Activated CD4-positive, alpha-beta T cell treated with anti-CD3 and anti-CD28 coated beads, Interleukin-10, Interleukin-2, amounts not matched to agents 100 ng/mL and 50 ng/mL, durations not matched to agents 16 hours and 8 hours (primary cell): Measurements from ENCODE around the gene SLC10A7.

Experiments
- DNase-seq: peaks from one replicate; pipeline ENCODE4 v3.0.0-alpha.2; 2020

Gene SLC10A7

GRCh38 chr4:146299607-146300006 lies 222.1 kb downstream of the SLC10A7 start:
- DNase-seq: no peak

DNA sequence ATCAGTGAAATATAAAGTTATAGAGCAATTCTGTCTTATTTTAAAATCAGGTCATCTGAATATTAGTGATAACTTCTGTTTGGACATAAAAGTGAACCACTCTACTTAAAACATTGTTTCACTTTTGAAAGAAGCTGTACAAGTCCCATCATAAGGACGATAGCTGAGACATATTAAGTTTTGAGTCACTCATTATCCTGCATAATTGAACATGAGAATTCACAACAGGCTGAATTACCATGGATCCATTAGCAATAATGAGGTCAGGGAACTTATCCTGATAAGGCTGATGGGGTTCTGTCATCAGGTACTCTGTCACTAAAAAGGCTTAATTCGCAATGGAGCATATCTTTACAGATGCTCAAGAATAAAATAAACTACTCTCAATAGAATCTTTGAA lies 227.0 kb downstream of the SLC10A7 start:
- no peak for DNase-seq

GRCh38 chr4:146292508-146292907 lies 229.2 kb downstream of the SLC10A7 start:
- no peak for DNase-seq

- no peak for DNase-seq
Observed at GRCh38 chr4:146291313-146291712, 230.4 kb downstream of the SLC10A7 start.

DNA sequence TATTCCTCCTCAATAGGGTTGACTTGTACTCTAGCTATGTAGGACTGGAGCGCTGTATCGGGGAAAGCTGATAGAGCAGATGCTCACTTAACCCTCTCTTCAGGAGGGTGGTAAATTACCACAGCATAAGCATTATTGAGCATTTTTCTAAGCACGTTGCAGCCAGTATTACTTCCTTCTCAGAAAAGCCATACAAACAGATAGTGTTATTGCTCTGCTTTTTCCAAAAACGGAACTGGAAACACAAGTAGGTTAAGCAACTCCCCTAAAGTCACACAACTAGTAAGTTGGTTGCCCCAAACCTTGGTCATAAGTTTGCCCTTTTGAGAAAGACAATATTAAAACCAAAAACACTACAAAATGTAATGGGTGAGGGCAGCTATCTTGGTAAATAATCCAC lies 233.5 kb downstream of the SLC10A7 start:
- DNase-seq: no peak

DNA sequence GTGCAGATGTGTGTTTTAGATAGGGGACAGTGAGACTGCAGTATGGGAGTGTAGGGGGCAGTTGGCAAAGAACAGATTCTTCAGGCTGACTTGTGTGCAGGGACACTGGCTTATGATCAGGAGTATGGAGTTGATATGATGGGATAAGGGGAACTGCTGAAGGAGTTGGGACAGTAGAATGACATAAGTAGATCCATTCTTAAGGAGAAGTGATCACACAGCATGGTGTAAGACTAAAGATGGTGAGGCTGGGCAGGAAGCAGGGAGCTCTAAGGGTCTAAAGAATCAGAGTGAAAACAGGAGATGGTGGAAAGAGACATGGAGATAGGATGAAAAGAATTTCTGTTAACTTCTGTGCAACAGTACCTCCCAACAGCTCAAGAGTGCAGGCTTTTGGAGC lies 236.7 kb downstream of the SLC10A7 start:
- no peak for DNase-seq

- DNase-seq: no peak
Observed at GRCh38 chr4:146283758-146284651, 237.7 kb downstream of the SLC10A7 start.

GRCh38 chr4:146282657-146283056 lies 239.1 kb downstream of the SLC10A7 start:
- no peak for DNase-seq

- DNase-seq: no peak
Observed at GRCh38 chr4:146278986-146279385, 242.8 kb downstream of the SLC10A7 start.

DNA sequence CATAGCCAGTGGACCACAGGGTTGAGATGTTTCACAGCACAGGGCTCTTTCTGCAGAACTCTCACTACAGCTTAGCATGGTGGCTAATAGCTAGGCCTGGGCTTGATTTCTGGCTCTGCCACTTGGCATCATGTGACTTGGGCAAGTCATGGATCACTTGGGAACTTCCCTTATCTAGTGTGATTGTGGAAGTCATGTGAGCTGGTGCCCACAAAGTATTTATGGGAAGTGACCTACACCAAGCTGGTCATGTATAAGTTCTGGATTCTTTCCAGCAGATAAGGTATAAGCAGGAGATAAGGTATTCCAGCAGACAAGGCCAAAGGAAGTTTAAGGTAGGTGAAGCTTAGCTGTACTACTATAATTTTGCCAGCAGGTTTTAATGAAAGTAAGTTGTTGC lies 246.4 kb downstream of the SLC10A7 start:
- DNase-seq: no peak

- no peak for DNase-seq
Observed at GRCh38 chr4:146274774-146275173, 247.0 kb downstream of the SLC10A7 start.

DNA sequence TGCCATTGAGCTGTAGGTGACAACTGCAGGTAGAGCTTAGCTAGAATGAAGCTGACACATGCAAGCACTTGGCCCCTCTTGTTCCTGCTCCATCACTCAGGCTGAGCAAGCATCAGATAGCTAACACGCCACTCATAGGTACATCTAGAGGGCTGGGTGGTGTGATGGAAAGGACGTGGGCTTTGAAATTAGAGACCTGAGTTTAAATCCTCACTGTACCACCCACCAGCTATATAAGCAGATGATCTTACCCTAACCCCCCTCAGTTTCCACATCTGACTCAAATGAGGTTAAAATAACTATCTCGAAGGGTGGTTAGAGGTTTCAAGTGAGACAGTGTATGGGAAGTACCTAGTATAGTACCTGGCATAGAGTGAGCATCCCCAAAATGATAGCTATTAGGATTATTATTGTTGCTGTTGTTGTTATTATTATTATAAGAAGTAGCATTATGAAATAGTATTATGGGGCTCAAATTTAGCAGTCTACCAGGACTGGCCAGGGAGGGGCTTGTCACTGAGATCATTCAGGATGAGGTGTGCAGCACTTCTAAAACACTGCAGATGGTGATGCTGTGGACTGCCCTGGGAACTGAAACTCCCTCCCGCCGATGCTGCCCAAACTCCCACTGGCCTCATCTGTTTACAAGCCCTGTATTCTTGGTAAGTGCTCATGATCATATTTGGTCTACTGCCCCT lies 248.4 kb downstream of the SLC10A7 start:
- DNase-seq: no peak

DNA sequence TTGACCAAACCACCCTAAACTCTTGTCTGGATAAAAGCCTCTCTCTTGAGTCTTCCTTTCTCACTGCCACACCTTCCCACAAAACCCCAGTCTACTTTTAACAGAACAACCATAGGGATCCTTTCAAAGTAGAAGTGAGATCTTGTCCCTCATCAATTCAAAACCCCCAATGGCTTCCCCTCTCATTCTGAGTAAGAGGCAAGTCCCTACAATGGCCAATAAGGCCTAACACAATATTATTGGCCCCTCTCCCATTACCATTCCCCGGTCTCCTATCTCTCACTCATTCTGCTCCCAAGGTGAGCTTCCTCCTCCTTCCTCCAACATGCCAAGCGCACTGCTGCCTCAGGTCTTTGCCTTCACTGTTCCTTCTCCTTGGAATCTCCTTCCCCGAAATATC lies 250.3 kb downstream of the SLC10A7 start:
- DNase-seq: no peak

GRCh38 chr4:146269228-146269653 lies 252.5 kb downstream of the SLC10A7 start:
- DNase-seq: no peak

DNA sequence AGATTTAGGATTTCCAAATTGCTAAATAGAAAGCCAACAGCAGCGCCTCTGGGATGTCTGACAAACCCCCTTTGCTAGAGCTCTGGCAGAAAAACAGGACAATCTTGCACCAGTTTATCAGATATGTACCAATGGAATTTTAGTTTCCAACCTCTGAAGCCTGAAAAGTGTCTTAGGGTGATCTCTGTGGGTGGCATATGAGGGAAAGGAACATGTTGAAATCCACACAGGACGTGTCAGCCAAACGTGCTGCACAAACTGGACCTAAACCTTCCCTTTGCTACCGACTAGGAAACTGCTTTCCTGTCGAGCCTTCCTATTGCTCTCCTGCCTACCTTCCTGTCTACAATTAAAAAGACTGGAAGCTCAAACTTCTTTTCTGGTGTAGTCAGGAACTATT lies 253.9 kb downstream of the SLC10A7 start:
- DNase-seq: no peak

GRCh38 chr4:146265950-146266490 lies 255.7 kb downstream of the SLC10A7 start:
- no peak for DNase-seq

- no peak for DNase-seq
Observed at GRCh38 chr4:146263793-146264192, 257.9 kb downstream of the SLC10A7 start.

DNA sequence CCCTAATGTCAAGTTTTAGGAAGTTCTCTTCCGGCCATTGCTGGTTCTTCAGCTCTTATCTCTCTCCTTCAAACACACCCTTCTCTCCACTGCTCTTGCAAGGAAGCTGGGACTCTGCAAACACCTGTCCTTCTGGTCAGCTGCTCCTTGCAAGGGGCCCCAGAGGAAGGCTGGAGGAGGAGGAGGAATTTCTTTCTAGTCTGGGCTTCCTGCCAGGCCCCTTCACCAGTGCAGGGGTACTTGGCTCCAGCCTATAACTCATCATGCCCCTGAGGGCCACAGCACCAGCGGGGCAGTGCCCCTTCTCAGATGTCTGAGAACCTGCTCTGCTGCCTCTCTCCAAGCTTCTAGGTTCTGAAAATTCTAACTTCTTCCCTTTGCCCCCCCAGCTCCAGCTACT lies 260.7 kb downstream of the SLC10A7 start:
- no peak for DNase-seq

DNA sequence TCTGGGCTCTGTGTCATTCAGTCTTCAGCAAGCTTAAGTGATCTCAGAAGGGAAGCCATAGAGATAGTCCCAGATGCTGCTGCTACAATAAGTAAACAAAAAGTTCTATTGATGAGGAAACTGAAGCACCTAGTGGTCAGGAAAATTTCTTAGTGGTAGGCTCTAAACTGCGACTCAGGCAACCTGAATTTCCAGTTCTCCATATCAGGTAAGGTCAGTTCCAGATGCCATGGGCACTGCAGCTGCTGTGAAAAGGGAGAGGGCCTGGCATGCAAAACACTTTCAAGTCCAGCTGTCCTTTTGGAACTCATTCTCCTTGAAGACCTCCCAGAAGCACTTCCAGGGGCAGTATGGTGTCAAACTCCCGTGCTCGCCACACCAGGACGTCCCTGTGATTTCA lies 261.2 kb downstream of the SLC10A7 start:
- no peak for DNase-seq

GRCh38 chr4:146257511-146257910 lies 264.2 kb downstream of the SLC10A7 start:
- DNase-seq: no peak

DNA sequence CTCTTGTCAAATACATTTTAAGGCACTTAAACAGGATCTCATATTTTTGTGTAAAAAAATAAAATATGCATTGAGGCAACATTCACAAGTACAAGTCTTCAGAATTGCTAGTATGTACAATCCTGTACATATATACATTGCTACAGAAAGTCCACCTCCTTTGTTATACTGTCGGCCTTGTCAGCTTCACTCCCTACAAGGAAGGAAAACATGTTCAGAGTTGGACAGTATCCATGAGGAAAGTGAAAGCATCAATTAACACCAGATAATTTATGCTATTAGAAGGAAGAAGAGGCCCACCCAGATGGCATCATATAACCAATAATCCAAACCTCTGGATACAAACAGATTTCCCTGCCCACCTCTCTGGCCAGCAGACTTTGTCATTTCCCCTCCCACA lies 265.4 kb downstream of the SLC10A7 start:
- no peak for DNase-seq

- DNase-seq: no peak
Observed at GRCh38 chr4:146255874-146256273, 265.9 kb downstream of the SLC10A7 start.

DNA sequence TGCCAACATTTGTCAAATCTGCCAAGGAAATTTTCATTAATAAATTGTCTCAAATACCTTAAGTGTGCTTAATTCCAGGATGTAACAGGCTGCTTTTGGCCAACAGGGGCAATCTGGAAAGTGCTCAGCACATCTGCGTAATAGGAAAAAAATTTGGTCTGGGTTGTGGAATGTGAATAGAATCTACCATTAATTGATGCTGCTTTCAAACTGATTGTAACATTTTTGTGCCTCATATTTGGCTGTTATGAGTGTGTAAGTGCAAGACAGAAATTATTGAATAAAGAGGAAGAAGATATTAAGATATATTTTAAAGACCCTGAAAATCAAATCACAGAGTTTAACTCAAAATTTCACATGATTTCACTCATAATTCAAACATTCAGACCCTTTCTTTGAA lies 266.3 kb downstream of the SLC10A7 start:
- DNase-seq: no peak

DNA sequence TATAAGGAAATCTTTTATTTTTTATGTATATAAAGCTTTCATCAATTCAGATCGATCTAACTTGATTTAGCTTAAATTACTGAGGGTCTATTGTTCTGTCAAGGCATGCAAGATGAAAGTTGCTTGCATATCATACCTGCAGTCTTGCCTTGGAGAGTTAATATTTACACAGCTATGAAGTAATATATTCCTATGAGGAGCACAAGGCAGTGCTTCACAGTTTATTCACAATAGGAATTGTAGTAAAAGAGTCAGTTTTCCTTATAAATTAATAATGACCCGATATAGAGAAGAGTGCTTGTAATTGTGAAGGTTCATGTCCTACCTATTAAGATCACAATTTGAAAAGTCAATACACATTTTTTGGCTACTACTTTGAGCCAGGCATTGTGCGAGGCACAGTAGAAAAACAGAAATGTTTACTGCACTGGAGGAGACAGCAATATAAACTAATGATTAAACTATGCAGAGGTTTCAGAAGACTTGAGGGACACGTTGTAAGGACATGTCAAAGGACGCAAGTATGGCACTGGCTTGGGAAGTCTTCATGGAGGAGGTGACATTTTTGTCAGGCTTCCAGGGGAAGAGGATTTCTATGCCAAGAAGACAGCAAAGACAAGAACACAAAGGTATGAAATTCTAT lies 268.6 kb downstream of the SLC10A7 start:
- no peak for DNase-seq
